CD4-positive, alpha-beta T cell (primary cell): ENCODE results near the gene ZCCHC7. TPM values are rescaled to one million over a fixed set of nuclear protein-coding genes. Genes with fewer than 3 reads are reported as not detected.

Source experiments
- ATAC-seq: fragments of 200-7000 bp; cut with Tn5 transposase; one replicate; pipeline ENCODE4 v1.10.0; 2022; ENCODE audit warnings: mild to moderate bottlenecking; ENCODE audit not compliant: poor library complexity
- CTCF ChIA-PET: fragments of 350-600 bp; sonication (Branson Sonifier 250); formaldehyde crosslinking; loops from one replicate; lab custom pipeline; 2021; ENCODE audit warnings: antibody characterized with exemption, inconsistent platforms; lab: Charles Lee
- POLR2A ChIA-PET: fragments of 350-600 bp; sonication (Branson Sonifier 250); formaldehyde crosslinking; loops from one replicate; lab custom pipeline; 2021; ENCODE audit warnings: antibody characterized with exemption, inconsistent platforms; lab: Charles Lee
- DNase-seq, 14 experiments: peaks; one replicate each; pipeline ENCODE4 v3.0.0-alpha.2; 2013 to 2020; ENCODE audit warnings: mixed read lengths in 2 of 14
- H3K27ac ChIP-seq, 2 donors: one replicate each; pipeline versions ENCODE4 v1.5.1 to v1.7.0; 2013; ENCODE audit warnings: low read length in 2 of 2, low read depth in 1 of 2, mild to moderate bottlenecking in 1 of 2
- H3K27me3 ChIP-seq, 2 experiments: 1 replicate in 1 of 2; 2 replicates in 1 of 2; pipeline versions ENCODE4 v1.6.1 to v1.7.0; 2013; ENCODE audit warnings: low read length in 2 of 2, control low read depth in 1 of 2, mild to moderate bottlenecking in 1 of 2, moderate library complexity in 1 of 2; ENCODE audit not compliant: insufficient read depth in 2 of 2, control insufficient read depth in 1 of 2
- H3K36me3 ChIP-seq: one replicate; pipeline ENCODE4 v1.6.1; 2013; ENCODE audit warnings: low read length, control low read depth; ENCODE audit not compliant: insufficient read depth
- H3K4me1 ChIP-seq: one replicate; pipeline ENCODE4 v1.6.1; 2013; ENCODE audit warnings: low read length, control low read depth; ENCODE audit not compliant: insufficient read depth
- H3K4me3 ChIP-seq: one replicate; pipeline ENCODE4 v1.5.1; 2013; ENCODE audit warnings: mild to moderate bottlenecking, low read length, moderate library complexity
- H3K9me3 ChIP-seq, 2 experiments: 1 replicate in 1 of 2; 2 replicates in 1 of 2; pipeline versions ENCODE4 v1.6.1 to v1.7.0; 2013; ENCODE audit warnings: low read length in 2 of 2, mild to moderate bottlenecking in 2 of 2, control low read depth in 1 of 2, moderate library complexity in 1 of 2; ENCODE audit not compliant: control insufficient read depth in 1 of 2, insufficient read depth in 1 of 2
- H3K27ac Mint-ChIP-seq: one replicate; pipeline ENCODE4 v1.8.0; 2020; ENCODE audit warnings: mixed read lengths
- H3K27me3 Mint-ChIP-seq: one replicate; pipeline ENCODE4 v1.8.0; 2021; ENCODE audit warnings: mixed read lengths
- H3K36me3 Mint-ChIP-seq: one replicate; pipeline ENCODE4 v1.8.0; 2021; ENCODE audit warnings: low read depth, mixed read lengths
- H3K4me1 Mint-ChIP-seq: one replicate; pipeline ENCODE4 v1.8.0; 2021; ENCODE audit warnings: low read depth, mixed read lengths
- H3K4me3 Mint-ChIP-seq: one replicate; pipeline ENCODE4 v1.8.0; 2020; ENCODE audit warnings: mild to moderate bottlenecking, mixed read lengths
- H3K9me3 Mint-ChIP-seq: one replicate; pipeline ENCODE4 v1.8.0; 2020; ENCODE audit warnings: mixed read lengths
- intact Hi-C, 2 experiments: fragments of 100-400 bp; cut with DNase I in 1 of 2; cut with micrococcal nuclease in 1 of 2; formaldehyde crosslinking; loops; one replicate each; pipeline versions ENCODE4 v1.15.1 to v1.9.0; 2023 to 2025; cut with DNase I, micrococcal nuclease
- total RNA-seq, 174 experiments: library from RNA in 2 of 174; stranded (reverse) in 2 of 174; gene quantifications; one replicate each; pipeline ENCODE4 v1.2.3 and lab custom pipeline; 2021 to 2026
- TF ChIP-seq, protein P1 (sequence below): fragments of 200-600 bp; IDR thresholded peaks from one replicate; pipeline ENCODE4 v1.8.0; 2022; ENCODE audit warnings: antibody characterized with exemption, mild to moderate bottlenecking

Gene ZCCHC7
- total RNA-seq, 2 experiments from 2014 or later: 40.7 to 41.0 TPM

DNA sequence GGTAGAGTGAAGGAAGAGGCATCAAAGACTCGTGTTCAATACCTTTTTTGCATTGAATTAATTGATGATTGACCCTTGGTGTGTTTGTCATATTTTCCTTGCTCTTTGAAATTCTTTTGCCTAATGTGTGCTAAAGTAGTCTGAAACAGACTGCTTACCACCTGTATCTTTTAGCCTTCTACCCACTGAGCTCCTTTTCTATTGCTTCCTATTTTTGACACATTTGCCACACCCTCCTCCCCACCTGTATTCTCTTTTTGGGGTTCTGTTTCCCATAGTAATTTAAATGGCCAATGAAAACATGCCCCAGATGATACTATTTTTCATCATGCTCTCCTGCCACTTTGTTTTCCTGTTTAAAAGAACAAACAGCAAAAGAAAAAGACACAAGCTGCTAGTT is 78.5 kb downstream of the ZCCHC7 start:
- peaks cover 3% of the 10 kb centered on the region for H3K36me3 ChIP-seq
- no peak for DNase-seq
- H3K4me1 ChIP-seq: peaks cover 3% of the 10 kb centered on the region
- TF ChIP-seq, protein P1, sequence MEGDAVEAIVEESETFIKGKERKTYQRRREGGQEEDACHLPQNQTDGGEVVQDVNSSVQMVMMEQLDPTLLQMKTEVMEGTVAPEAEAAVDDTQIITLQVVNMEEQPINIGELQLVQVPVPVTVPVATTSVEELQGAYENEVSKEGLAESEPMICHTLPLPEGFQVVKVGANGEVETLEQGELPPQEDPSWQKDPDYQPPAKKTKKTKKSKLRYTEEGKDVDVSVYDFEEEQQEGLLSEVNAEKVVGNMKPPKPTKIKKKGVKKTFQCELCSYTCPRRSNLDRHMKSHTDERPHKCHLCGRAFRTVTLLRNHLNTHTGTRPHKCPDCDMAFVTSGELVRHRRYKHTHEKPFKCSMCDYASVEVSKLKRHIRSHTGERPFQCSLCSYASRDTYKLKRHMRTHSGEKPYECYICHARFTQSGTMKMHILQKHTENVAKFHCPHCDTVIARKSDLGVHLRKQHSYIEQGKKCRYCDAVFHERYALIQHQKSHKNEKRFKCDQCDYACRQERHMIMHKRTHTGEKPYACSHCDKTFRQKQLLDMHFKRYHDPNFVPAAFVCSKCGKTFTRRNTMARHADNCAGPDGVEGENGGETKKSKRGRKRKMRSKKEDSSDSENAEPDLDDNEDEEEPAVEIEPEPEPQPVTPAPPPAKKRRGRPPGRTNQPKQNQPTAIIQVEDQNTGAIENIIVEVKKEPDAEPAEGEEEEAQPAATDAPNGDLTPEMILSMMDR: no peak
- peaks cover 36% of the 10 kb centered on the region for H3K36me3 Mint-ChIP-seq
- H3K27ac Mint-ChIP-seq: peak overlapping the region; percentile 19
- H3K9me3 ChIP-seq: no peaks in the 10 kb centered on the region
- no peaks in the 10 kb centered on the region for H3K27me3 Mint-ChIP-seq
- no peak overlapping the region for H3K4me3 ChIP-seq
- H3K4me3 Mint-ChIP-seq: no peak overlapping the region
- ATAC-seq: no peak
- ChIA-PET POLR2A (no interaction called here), CTCF (interaction anchor here (0.9 to 1.6 kb wide), 2 partner anchors 10 to 38 kb away, joined by 3 read pairs; no protein-coding TSS in a partner anchor)
- no peaks in the 10 kb centered on the region for H3K27me3 ChIP-seq
- intact Hi-C loops: loop anchor here in 1 of 2 experiments (10.0 kb wide), 1 partner anchor 1144 kb away; no protein-coding TSS in a partner anchor
- no peaks in the 10 kb centered on the region for H3K9me3 Mint-ChIP-seq
- H3K27ac ChIP-seq: no peak overlapping the region
- H3K4me1 Mint-ChIP-seq: peaks cover 72% of the 10 kb centered on the region

DNA sequence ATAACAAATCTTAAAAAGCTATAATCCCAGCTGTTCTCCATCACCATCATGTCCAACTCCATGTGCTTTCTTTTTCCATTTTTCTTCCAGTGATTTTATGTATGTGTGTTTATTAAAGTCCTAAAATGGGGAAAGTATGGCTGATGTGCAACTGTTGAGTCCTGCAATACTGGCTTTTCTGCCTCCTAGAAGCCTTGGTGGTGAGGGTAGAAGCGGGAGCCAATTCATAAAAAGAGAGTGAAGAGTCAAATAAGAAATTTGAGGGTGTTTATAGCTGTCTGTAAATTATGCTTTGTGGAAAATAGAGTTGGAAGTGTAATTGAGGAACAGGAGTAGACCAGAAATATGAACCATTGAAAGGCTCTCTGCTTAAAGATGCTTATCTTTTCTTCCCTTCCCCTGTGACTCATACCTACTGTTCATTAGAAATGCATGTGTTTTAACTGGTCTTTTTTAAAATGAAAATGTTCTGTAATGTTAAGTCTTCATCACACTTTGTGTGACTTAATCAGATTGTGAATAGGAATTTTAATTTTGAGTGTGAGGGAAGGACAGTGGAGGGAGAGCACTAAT is 80.1 kb downstream of the ZCCHC7 start:
- Mint-ChIP-seq H3K27me3 (no peaks in the 10 kb centered on the region), H3K4me3 (no peak overlapping the region), H3K4me1 (peaks cover 63% of the 10 kb centered on the region), H3K9me3 (no peaks in the 10 kb centered on the region), H3K36me3 (peaks cover 47% of the 10 kb centered on the region), H3K27ac (no peak overlapping the region)
- intact Hi-C loops: no loop called here
- TF ChIP-seq, protein P1: no peak
- H3K4me3 ChIP-seq: no peak overlapping the region
- ATAC-seq: no peak
- ChIA-PET POLR2A (interaction anchor here (1.4 kb wide), 1 partner anchor 80 kb away, joined by 4 read pairs; the partner anchor contains the start of gene ZCCHC7), CTCF (no interaction called here)
- H3K4me1 ChIP-seq: peaks cover 3% of the 10 kb centered on the region
- no peak overlapping the region for H3K27ac ChIP-seq
- no peaks in the 10 kb centered on the region for H3K27me3 ChIP-seq
- no peaks in the 10 kb centered on the region for H3K9me3 ChIP-seq
- no peak for DNase-seq
- peaks cover 3% of the 10 kb centered on the region for H3K36me3 ChIP-seq

DNA sequence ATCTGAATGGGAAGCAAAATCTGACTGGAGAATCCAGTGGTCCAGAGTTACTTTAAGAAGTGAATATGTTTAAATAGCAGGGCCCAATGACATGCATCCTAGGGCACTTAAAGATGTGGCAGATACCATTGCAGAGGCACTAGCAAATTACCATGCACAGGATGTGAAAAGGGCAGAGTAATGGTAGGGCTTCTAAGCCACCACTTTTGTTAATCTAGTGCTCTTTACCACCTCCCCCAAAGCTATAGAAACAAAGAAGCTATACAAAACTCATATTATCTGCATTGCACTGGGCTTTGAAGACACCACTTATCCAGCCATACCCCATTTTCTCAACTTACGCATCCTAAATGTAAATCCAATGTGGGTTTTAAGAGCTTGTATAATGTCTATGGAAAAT is 81.2 kb downstream of the ZCCHC7 start:
- ChIA-PET POLR2A (interaction anchor here (1.4 kb wide), 1 partner anchor 81 kb away, joined by 4 read pairs; the partner anchor contains the start of gene ZCCHC7), CTCF (no interaction called here)
- Histone ChIP-seq H3K27ac (no peak overlapping the region), H3K9me3 (no peaks in the 10 kb centered on the region), H3K4me3 (no peak overlapping the region), H3K36me3 (peaks cover 3% of the 10 kb centered on the region), H3K27me3 (no peaks in the 10 kb centered on the region), H3K4me1 (peaks cover 3% of the 10 kb centered on the region)
- Mint-ChIP-seq H3K27me3 (no peaks in the 10 kb centered on the region), H3K9me3 (no peaks in the 10 kb centered on the region), H3K4me3 (no peak overlapping the region), H3K27ac (no peak overlapping the region), H3K36me3 (peaks cover 58% of the 10 kb centered on the region), H3K4me1 (peaks cover 57% of the 10 kb centered on the region)
- ATAC-seq: no peak
- TF ChIP-seq, protein P1: no peak
- intact Hi-C loops: no loop called here
- no peak for DNase-seq
